Measurements from ENCODE around the gene CCND1.

DNA sequence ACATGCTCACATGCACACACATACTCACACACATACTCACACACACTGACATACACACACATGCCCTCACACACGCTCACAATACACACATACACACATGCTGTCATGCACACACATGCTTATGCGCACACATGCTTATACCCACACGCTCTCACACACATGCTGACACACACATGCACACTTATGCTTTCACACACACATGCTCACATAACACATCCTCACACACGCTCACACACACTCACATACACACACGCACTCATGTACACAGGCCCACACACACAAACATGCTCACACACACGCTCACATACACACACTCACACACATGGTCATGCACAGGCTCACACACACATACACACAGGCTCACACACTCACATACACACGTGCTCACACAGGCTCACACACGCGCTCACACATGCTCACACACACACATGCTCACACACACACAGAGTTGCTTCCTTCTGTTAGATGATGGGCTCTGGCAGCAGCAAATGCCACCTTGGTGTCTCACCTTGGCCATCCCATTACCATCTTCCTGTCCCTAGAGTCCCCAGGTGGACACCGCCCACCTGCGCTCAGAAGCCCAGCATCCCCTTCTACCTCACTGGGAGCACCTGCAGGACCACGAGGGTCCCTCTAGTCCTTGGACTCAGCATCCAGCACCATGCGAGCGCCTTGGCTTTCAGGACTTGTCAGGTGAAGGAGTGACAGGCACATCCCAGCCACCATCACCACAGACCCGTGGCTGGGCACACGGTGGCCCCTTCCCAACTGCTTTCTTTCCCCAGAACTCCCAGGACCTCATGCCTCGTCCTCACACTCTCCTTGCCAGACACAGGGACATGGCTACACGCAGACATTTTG, 44.9 kb upstream of the CCND1 start:
- TF ChIP-seq EZH2 (IDR thresholded peaks at IDR 0.05; ENCODE audit: low read length, missing control alignments) (no peak), CTCF (conservative IDR thresholded peaks at IDR 0.05 in 1 of 2, IDR thresholded peaks at IDR 0.05 in 1 of 2; ENCODE audit: low read depth in 1 of 2, low read length in 2 of 2) (no peak)
